B cell (primary cell): Measurements from ENCODE around the gene ELMO1. TPM values are rescaled to one million over a fixed set of nuclear protein-coding genes. Genes with fewer than 3 reads are reported as not detected.

Source experiments
- ATAC-seq: fragments of 200-7000 bp; cut with Tn5 transposase; one replicate; pipeline ENCODE4 v1.10.0; 2021; ENCODE audit warnings: low read depth, mild to moderate bottlenecking, moderate number of reproducible peaks, moderate library complexity
- CTCF ChIA-PET: fragments of 350-600 bp; sonication (Branson Sonifier 250); formaldehyde crosslinking; loops from one replicate; lab custom pipeline; 2021; ENCODE audit warnings: antibody characterized with exemption, inconsistent platforms; lab: Charles Lee
- POLR2A ChIA-PET: fragments of 350-600 bp; sonication (Branson Sonifier 250); formaldehyde crosslinking; loops from one replicate; lab custom pipeline; 2021; ENCODE audit warnings: antibody characterized with exemption; lab: Charles Lee
- DNase-seq: peaks from one replicate; pipeline ENCODE4 v3.0.0; 2013
- H2AFZ ChIP-seq: 2 replicates; pipeline ENCODE4 v1.6.1; 2012; ENCODE audit warnings: mild to moderate bottlenecking, low read depth, low read length; ENCODE audit not compliant: insufficient read depth, poor library complexity, severe bottlenecking
- H3K27ac ChIP-seq, 2 donors: 1 replicate in 1 of 2; 2 replicates in 1 of 2; pipeline ENCODE4 v1.5.1; 2012 to 2013; ENCODE audit warnings: low read length in 2 of 2, mild to moderate bottlenecking in 2 of 2, moderate library complexity in 1 of 2
- H3K27me3 ChIP-seq, 4 experiments: fragments of 200-600 bp in 1 of 4; sonication (generic) in 1 of 4; replicated peaks in 1 of 4; 1 replicate in 2 of 4; 2 replicates in 2 of 4; pipeline versions ENCODE4 v1.6.1 to v1.7.0; 2013 to 2016; ENCODE audit warnings: low read length in 3 of 4, mild to moderate bottlenecking in 2 of 4, mixed read lengths in 1 of 4, moderate library complexity in 1 of 4; ENCODE audit not compliant: insufficient read depth in 4 of 4, control insufficient read depth in 3 of 4; ENCODE audit errors: control extremely low read depth in 1 of 4
- H3K36me3 ChIP-seq, 2 experiments: replicated peaks in 1 of 2; 1 replicate in 1 of 2; 2 replicates in 1 of 2; pipeline versions ENCODE4 v1.6.1 to v1.7.1; 2013; ENCODE audit warnings: low read length in 1 of 2; ENCODE audit not compliant: insufficient read depth in 2 of 2, control insufficient read depth in 1 of 2; ENCODE audit errors: control extremely low read depth in 1 of 2, extremely low read depth in 1 of 2
- H3K4me1 ChIP-seq, 2 donors: fragments of 200-600 bp in 1 of 2; sonication (generic) in 1 of 2; 1 replicate in 1 of 2; 2 replicates in 1 of 2; pipeline versions ENCODE4 v1.5.1 to v1.6.1; 2013 to 2017; ENCODE audit warnings: low read length in 2 of 2; ENCODE audit not compliant: control insufficient read depth in 2 of 2, insufficient read depth in 2 of 2
- H3K4me2 ChIP-seq: replicated peaks from 2 replicates; pipeline ENCODE3; 2012; ENCODE audit warnings: mild to moderate bottlenecking, low read depth, low read length; ENCODE audit not compliant: poor library complexity, severe bottlenecking
- H3K4me3 ChIP-seq, 5 experiments: fragments of 200-600 bp in 1 of 5; sonication (generic) in 1 of 5; 1 replicate in 3 of 5; 2 replicates in 2 of 5; pipeline versions ENCODE4 v1.5.1 to v1.7.0; 2011 to 2016; ENCODE audit warnings: low read length in 4 of 5, mild to moderate bottlenecking in 4 of 5, low read depth in 2 of 5, control low read depth in 1 of 5, moderate library complexity in 1 of 5; ENCODE audit not compliant: insufficient read depth in 1 of 5; ENCODE audit errors: control extremely low read depth in 1 of 5, extremely low read depth in 1 of 5
- H3K79me2 ChIP-seq: fragments of 200-600 bp; sonication (generic); one replicate; pipeline ENCODE4 v1.6.0; 2016; ENCODE audit warnings: low read length; ENCODE audit not compliant: control insufficient read depth, insufficient read depth
- H3K9ac ChIP-seq: fragments of 200-600 bp; sonication (generic); 2 replicates; pipeline ENCODE4 v1.6.1; 2017; ENCODE audit warnings: mild to moderate bottlenecking, low read length, moderate library complexity
- H3K9me3 ChIP-seq, 3 donors: one replicate each; pipeline versions ENCODE4 v1.6.1 to v1.7.1; 2013; ENCODE audit warnings: low read length in 2 of 3; ENCODE audit not compliant: control insufficient read depth in 2 of 3, insufficient read depth in 1 of 3; ENCODE audit errors: control extremely low read depth in 1 of 3
- H4K20me1 ChIP-seq: 2 replicates; pipeline ENCODE4 v1.6.0; 2012; ENCODE audit warnings: mild to moderate bottlenecking, low read length; ENCODE audit not compliant: insufficient read depth, control insufficient read depth, poor library complexity, severe bottlenecking
- H3K27ac Mint-ChIP-seq: one replicate; pipeline ENCODE4 v1.8.0; 2021; ENCODE audit warnings: mixed read lengths
- H3K27me3 Mint-ChIP-seq: one replicate; pipeline ENCODE4 v1.8.0; 2021; ENCODE audit warnings: mixed read lengths
- H3K4me1 Mint-ChIP-seq: one replicate; pipeline ENCODE4 v1.8.0; 2021; ENCODE audit warnings: mixed read lengths
- H3K4me3 Mint-ChIP-seq: one replicate; pipeline ENCODE4 v1.8.0; 2021; ENCODE audit warnings: mixed read lengths
- H3K9me3 Mint-ChIP-seq: one replicate; pipeline ENCODE4 v1.8.0; 2022; ENCODE audit warnings: mixed read lengths; ENCODE audit not compliant: insufficient read depth
- EZH2 ChIP-seq: IDR thresholded peaks from 2 replicates; pipeline ENCODE4 v1.6.1; 2012; ENCODE audit warnings: borderline replicate concordance, low read depth, mild to moderate bottlenecking, moderate library complexity, low read length; ENCODE audit not compliant: insufficient read depth, poor library complexity, severe bottlenecking
- WGBS: methylation state at CpG from one replicate; pipeline ENCODE4 v1.1.5; 2013; ENCODE audit warnings: missing lambda C conversion rate; ENCODE audit not compliant: insufficient coverage; 5-methylcytosine and 5-hydroxymethylcytosine counted together
- intact Hi-C: fragments of 100-400 bp; cut with micrococcal nuclease; formaldehyde crosslinking; loops from one replicate; pipeline ENCODE4 v1.10.0; 2022
- polyA plus RNA-seq: library from polyadenylated mRNA; depleted of rRNA; stranded (reverse); fragments of >200 nt; gene quantifications from 2 replicates; pipeline ENCODE4 v1.2.3, GENCODE V29; 2012
- total RNA-seq, 2 donors: library from RNA; stranded (reverse); fragments of 120-200 nt in 1 of 2; gene quantifications; 1 replicate in 1 of 2; 2 replicates in 1 of 2; pipeline versions ENCODE4 v1.2.3 to v1.2.4, GENCODE V29; 2013 to 2022
- TF ChIP-seq, protein P1 (sequence below): fragments of 200-600 bp; IDR thresholded peaks from one replicate; pipeline ENCODE4 v1.8.0; 2022; ENCODE audit warnings: antibody characterized with exemption, mild to moderate bottlenecking

Gene ELMO1
- total and polyA plus RNA-seq, 2 donors (not counting 1 experiment from before 2014, with no cell fraction given), result 44.7 to 177 TPM

DNA sequence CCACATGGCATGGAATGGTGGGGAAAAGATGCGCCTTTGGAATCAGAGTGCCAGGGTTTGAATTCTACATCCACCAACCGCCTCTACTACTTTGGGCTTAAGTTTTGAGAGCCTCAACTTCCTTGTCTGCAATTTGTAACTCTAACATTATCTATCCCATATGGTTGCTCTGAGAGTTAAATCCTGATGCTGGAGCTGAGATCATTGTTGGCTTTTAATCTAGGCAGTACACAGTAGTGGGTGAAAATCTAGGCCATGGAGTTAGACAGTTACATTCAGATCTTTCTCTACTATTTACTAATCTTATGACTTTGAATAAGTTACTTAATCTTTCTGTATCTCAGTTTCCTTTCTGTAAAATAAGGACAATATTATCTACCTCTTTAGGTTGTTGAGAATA lies 574.6 kb downstream of the ELMO1 start:
- Histone ChIP-seq H3K36me3 (peaks cover 4 to 78% of the 10 kb centered on the region in 2 experiments), H3K79me2 (no peaks in the 10 kb centered on the region), H3K9me3 (no peaks in the 10 kb centered on the region), H3K27me3 (no peaks in the 10 kb centered on the region), H2AFZ (no peak overlapping the region), H4K20me1 (no peaks in the 10 kb centered on the region), H3K27ac (no peak overlapping the region), H3K4me3 (no peak overlapping the region), H3K4me2 (no peak overlapping the region), H3K9ac (no peak overlapping the region), H3K4me1 (peaks cover 0 to 1% of the 10 kb centered on the region in 2 donors)
- Mint-ChIP-seq H3K4me1 (peaks cover 3% of the 10 kb centered on the region), H3K9me3 (no peaks in the 10 kb centered on the region), H3K4me3 (no peak overlapping the region), H3K27me3 (no peaks in the 10 kb centered on the region), H3K27ac (no peak overlapping the region)
- TF ChIP-seq EZH2, result no peak
- TF ChIP-seq, protein P1, sequence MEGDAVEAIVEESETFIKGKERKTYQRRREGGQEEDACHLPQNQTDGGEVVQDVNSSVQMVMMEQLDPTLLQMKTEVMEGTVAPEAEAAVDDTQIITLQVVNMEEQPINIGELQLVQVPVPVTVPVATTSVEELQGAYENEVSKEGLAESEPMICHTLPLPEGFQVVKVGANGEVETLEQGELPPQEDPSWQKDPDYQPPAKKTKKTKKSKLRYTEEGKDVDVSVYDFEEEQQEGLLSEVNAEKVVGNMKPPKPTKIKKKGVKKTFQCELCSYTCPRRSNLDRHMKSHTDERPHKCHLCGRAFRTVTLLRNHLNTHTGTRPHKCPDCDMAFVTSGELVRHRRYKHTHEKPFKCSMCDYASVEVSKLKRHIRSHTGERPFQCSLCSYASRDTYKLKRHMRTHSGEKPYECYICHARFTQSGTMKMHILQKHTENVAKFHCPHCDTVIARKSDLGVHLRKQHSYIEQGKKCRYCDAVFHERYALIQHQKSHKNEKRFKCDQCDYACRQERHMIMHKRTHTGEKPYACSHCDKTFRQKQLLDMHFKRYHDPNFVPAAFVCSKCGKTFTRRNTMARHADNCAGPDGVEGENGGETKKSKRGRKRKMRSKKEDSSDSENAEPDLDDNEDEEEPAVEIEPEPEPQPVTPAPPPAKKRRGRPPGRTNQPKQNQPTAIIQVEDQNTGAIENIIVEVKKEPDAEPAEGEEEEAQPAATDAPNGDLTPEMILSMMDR, result no peak
- POLR2A ChIA-PET, result no interaction called here
- ATAC-seq, result no peak
- intact Hi-C loops, result no loop called here
- WGBS, result 100% methylated on average over 1 of the region's 2 CpGs
- no peak for DNase-seq
- CTCF ChIA-PET, result no interaction called here

DNA sequence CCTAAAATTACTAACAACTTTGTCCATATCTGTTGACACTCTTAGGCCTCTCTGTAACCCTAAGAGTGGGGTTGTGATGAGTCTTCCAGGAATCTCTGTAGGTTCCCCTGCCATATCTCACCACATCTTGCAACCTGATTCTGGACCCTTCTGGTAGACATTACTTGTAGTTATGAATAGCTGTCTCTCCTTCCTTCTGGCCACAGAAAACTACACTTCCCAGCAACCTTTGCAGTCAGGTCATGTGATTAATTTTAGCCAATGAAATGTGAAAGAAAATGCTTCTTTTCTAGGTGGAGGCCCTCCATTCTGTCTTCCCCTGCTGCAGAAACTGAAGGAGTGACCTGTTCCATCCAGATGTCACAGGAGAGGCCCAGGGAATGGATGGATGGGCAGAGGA lies 576.8 kb downstream of the ELMO1 start:
- CTCF ChIA-PET, result no interaction called here
- H3K9me3 Mint-ChIP-seq, result no peaks in the 10 kb centered on the region
- H3K9me3 ChIP-seq, result no peaks in the 10 kb centered on the region
- peaks cover 2 to 85% of the 10 kb centered on the region in 2 experiments for H3K36me3 ChIP-seq
- no peak overlapping the region for H3K27ac ChIP-seq
- H3K4me1 ChIP-seq, result peaks cover 0 to 8% of the 10 kb centered on the region in 2 donors
- H3K4me2 ChIP-seq, result no peak overlapping the region
- ATAC-seq (no peak), DNase-seq (peak; percentile 25)
- intact Hi-C loops, result no loop called here
- no peak overlapping the region for H3K4me3 Mint-ChIP-seq
- no peaks in the 10 kb centered on the region for H4K20me1 ChIP-seq
- POLR2A ChIA-PET, result no interaction called here
- no peak overlapping the region for H3K27ac Mint-ChIP-seq
- H3K79me2 ChIP-seq, result no peaks in the 10 kb centered on the region
- no peaks in the 10 kb centered on the region for H3K27me3 ChIP-seq
- TF ChIP-seq, protein P1, result no peak
- no peak for TF ChIP-seq EZH2
- no peak overlapping the region for H3K9ac ChIP-seq
- H2AFZ ChIP-seq, result no peak overlapping the region
- no peak overlapping the region for H3K4me3 ChIP-seq
- peaks cover 8% of the 10 kb centered on the region for H3K4me1 Mint-ChIP-seq
- H3K27me3 Mint-ChIP-seq, result no peaks in the 10 kb centered on the region
